CD4-positive, alpha-beta T cell treated with Interleukin-21 for 1 hour (primary cell): Measurements from ENCODE around the gene KRTAP9-3.
"Not testable (repeated sequence)": the region's sequence is repeated elsewhere in the genome, so short reads cannot be mapped to it uniquely, and the experiment has no call there.

Experiments
- DNase-seq: peaks from one replicate; pipeline ENCODE4 v3.0.0-alpha.2; 2020

KRTAP9-3 gene

DNA sequence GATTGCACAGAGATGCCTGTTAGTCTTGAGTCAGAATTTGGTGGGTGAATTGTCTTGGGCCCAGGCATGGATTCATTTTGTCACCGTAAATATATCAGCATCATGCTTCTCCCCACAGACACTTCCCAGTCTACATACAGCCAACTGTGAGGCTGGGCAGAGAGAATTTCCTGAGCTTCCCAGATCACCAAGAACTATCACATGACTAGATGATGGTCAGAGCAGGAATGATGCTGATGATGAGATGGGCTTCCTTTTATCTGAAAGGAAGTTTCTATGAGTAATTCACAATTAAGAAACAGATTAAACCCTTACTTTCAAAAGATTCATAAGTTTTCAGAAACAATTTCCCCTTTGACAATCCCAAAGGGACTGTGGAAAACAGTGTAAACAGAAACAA lies 22.6 kb downstream of the KRTAP9-3 start:
- DNase-seq = no peak

GRCh38 chr17:41255381-41256290 lies 23.4 kb downstream of the KRTAP9-3 start, which contains the start of gene KRTAP9-9:
Gene KRTAP9-9, plus strand, starts transcription at chr17:41255384.
- DNase-seq = not testable (repeated sequence)

DNA sequence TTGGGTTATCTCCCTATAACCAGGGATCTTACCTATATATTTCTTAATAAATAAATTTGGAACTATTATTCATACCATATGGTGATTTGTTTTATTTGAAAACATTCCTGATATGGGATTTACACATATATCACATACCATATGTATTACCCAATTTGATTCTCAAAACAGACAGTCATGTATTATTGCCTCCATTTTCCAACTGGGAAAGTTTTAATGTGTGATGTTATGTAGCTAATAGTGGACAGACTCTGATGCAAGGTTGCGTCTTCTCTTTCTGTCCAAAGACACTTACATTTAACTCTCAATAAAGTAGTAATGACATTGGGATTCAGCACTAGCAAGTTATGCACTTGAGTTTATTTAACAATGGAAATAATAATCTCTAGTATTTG lies 24.0 kb downstream of the KRTAP9-3 start:
- no peak for DNase-seq

GRCh38 chr17:41258406-41258805 lies 26.2 kb downstream of the KRTAP9-3 start:
- DNase-seq = no peak

DNA sequence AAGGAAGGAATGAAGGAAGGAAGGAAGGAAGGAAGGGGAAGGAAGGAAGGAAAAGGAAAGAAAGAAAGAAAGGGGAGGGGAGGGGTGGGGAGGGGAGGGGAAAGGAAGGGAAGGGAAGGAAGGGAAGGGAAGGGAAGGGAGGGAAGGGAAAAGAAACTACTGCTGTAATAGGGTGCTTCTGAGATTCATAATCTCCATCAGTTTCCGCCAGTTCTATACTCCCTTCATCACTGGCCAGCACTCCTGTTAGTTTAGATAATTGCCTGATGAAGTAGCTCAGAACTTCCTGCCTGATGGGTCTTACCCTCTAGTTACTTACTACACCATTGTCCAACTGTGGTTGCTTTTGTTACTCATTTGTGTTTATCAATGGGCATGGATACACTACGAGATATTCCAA lies 31.0 kb downstream of the KRTAP9-3 start:
- DNase-seq = no peak

- DNase-seq = no peak
These were observed 32.4 kb downstream of the KRTAP9-3 start for GRCh38 chr17:41264599-41264998.

DNA sequence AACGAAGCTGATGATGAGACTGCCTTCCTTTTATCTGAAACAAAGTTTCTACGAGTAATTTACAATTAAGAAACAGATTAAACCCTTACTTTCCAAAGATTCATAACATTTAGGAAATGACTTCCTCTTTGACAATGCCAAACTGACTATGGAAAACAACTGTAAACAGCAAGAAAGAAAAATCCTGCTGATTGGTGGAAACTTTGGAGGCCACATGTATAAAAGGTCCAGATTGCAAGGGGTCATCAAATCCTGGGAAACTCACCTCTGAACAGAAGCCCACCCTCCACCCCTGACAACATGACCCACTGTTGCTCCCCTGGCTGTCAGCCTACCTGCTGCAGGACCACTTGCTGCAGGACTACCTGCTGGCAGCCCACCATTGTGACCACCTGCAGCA lies 32.8 kb downstream of the KRTAP9-3 start, which contains the start of gene KRTAP9-6:
TSS of gene KRTAP9-6 (plus strand) at position 301 of the 400 bp plus-strand sequence. CDS start at position 301, 0 bp downstream.
- no peak for DNase-seq

DNA sequence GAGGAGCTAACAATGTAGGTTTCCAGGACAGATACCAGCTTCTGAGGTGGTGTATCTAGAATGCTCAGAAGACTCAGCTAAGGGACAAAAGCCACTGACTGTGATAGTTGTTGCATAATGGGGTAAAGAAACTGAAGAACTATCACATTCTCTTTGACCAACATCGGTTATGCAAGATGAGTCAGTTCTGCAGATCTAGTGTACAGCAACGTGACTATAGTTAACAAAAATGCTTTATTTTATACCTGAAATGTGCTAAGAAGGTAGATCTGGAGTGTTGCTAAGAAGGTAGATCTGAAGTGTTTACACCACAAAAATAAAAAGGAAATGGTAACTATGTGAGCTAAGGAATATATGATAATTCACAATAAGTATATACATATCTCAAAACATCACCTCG lies 35.5 kb downstream of the KRTAP9-3 start:
- no peak for DNase-seq

- DNase-seq = not testable (repeated sequence)
These were observed 39.1 kb downstream of the KRTAP9-3 start for GRCh38 chr17:41271323-41271722.

GRCh38 chr17:41271858-41272257 lies 39.6 kb downstream of the KRTAP9-3 start:
- DNase-seq = no peak

GRCh38 chr17:41275648-41276190 lies 43.5 kb downstream of the KRTAP9-3 start, which contains the start of gene KRTAP9-7:
Gene KRTAP9-7, plus strand, starts transcription at chr17:41275698. Its CDS starts 0 bp downstream, at chr17:41275698.
- not testable (repeated sequence) for DNase-seq

GRCh38 chr17:41278176-41278955 lies 46.1 kb downstream of the KRTAP9-3 start:
- no peak for DNase-seq
